ENCODE data around the gene KHDC4.

- TF ChIP-seq CTCF (IDR thresholded peaks at IDR 0.05) (no peak), POLR2A (IDR thresholded peaks at IDR 0.05) (no peak)
Measured at GRCh38 chr1:155884982-155885381, 49.2 kb downstream of the KHDC4 start.
